T-cell (primary cell): ENCODE measurements around the gene SLFNL1. TPM values are rescaled to one million over a fixed set of nuclear protein-coding genes. Genes with fewer than 3 reads are reported as not detected.

Experiments
- ATAC-seq, 4 experiments: fragments of 200-7000 bp in 3 of 4; fragments of 150-1000 bp in 1 of 4; cut with Tn5 transposase; replicated peaks in 1 of 4; 1 replicate in 3 of 4; 2 replicates in 1 of 4; pipeline ENCODE4 v1.10.0; 2021; ENCODE audit warnings: moderate library complexity in 3 of 4, mild to moderate bottlenecking in 2 of 4, moderate number of reproducible peaks in 1 of 4
- CTCF ChIA-PET, 2 donors: fragments of 300-600 bp; sonication (Branson Sonifier 250); formaldehyde crosslinking; loops; one replicate each; lab custom pipeline; 2022; ENCODE audit warnings: antibody characterized with exemption in 2 of 2; lab: Charles Lee
- POLR2A ChIA-PET, 2 donors: fragments of 300-600 bp; sonication (Branson Sonifier 250); formaldehyde crosslinking; loops; one replicate each; lab custom pipeline; 2022; ENCODE audit warnings: antibody characterized with exemption in 2 of 2; lab: Charles Lee
- DNase-seq, 35 experiments: peaks; one replicate each; pipeline versions ENCODE4 v3.0.0 to v3.0.0-alpha.2; 2013 to 2023
- H3K27ac ChIP-seq: one replicate; pipeline ENCODE4 v1.5.1; 2013; ENCODE audit warnings: low read length
- H3K27me3 ChIP-seq, 2 experiments: replicated peaks in 1 of 2; 1 replicate in 1 of 2; 2 replicates in 1 of 2; pipeline versions ENCODE4 v1.6.1 to v1.7.0; 2013; ENCODE audit warnings: low read length in 1 of 2, mixed read lengths in 1 of 2; ENCODE audit not compliant: control insufficient read depth in 2 of 2, insufficient read depth in 2 of 2; ENCODE audit errors: extremely low read depth in 1 of 2
- H3K36me3 ChIP-seq, 2 donors: 1 replicate in 1 of 2; 2 replicates in 1 of 2; pipeline versions ENCODE4 v1.6.1 to v1.7.0; 2013; ENCODE audit warnings: low read length in 1 of 2; ENCODE audit not compliant: control insufficient read depth in 2 of 2, insufficient read depth in 1 of 2; ENCODE audit errors: extremely low read depth in 1 of 2
- H3K4me1 ChIP-seq, 2 experiments: 1 replicate in 1 of 2; 2 replicates in 1 of 2; pipeline versions ENCODE4 v1.6.1 to v1.7.0; 2013; ENCODE audit warnings: low read length in 2 of 2, mixed read lengths in 1 of 2; ENCODE audit not compliant: insufficient read depth in 2 of 2, control insufficient read depth in 1 of 2; ENCODE audit errors: extremely low read depth in 1 of 2
- H3K4me3 ChIP-seq, 2 donors: 1 replicate in 1 of 2; 2 replicates in 1 of 2; pipeline versions ENCODE4 v1.5.1 to v1.7.0; 2013; ENCODE audit warnings: mild to moderate bottlenecking in 2 of 2, low read length in 1 of 2, moderate library complexity in 1 of 2; ENCODE audit not compliant: control insufficient read depth in 1 of 2; ENCODE audit errors: extremely low read depth in 1 of 2
- H3K9me3 ChIP-seq: 2 replicates; pipeline ENCODE4 v1.7.0; 2013
- H3K27ac Mint-ChIP-seq, 2 donors: one replicate each; pipeline ENCODE4 v1.8.0; 2020 to 2021; ENCODE audit warnings: mild to moderate bottlenecking in 2 of 2, mixed read lengths in 2 of 2
- H3K27me3 Mint-ChIP-seq, 2 donors: one replicate each; pipeline ENCODE4 v1.8.0; 2021 to 2022; ENCODE audit warnings: mixed read lengths in 2 of 2
- H3K36me3 Mint-ChIP-seq: one replicate; pipeline ENCODE4 v1.8.0; 2021; ENCODE audit warnings: mixed read lengths
- H3K4me1 Mint-ChIP-seq, 3 donors: one replicate each; pipeline ENCODE4 v1.8.0; 2020 to 2022; ENCODE audit warnings: mixed read lengths in 3 of 3, mild to moderate bottlenecking in 1 of 3
- H3K4me3 Mint-ChIP-seq, 3 donors: one replicate each; pipeline ENCODE4 v1.8.0; 2020 to 2022; ENCODE audit warnings: mild to moderate bottlenecking in 3 of 3, mixed read lengths in 3 of 3, moderate library complexity in 3 of 3
- H3K9me3 Mint-ChIP-seq, 3 donors: one replicate each; pipeline ENCODE4 v1.8.0; 2020 to 2022; ENCODE audit warnings: mixed read lengths in 3 of 3
- WGBS: methylation state at CpG from one replicate; pipeline ENCODE4 v1.1.5; 2013; ENCODE audit warnings: missing lambda C conversion rate; ENCODE audit not compliant: insufficient coverage; 5-methylcytosine and 5-hydroxymethylcytosine counted together
- total RNA-seq, 35 experiments: library from RNA in 6 of 35; stranded (reverse) in 6 of 35; fragments of 120-200 nt in 1 of 35; gene quantifications; one replicate each; pipeline versions ENCODE4 v1.2.1 to v1.2.4 and lab custom pipeline; 2013 to 2026

SLFNL1 gene
- total RNA-seq, 5 donors from 2014 or later (not counting 1 experiment from before 2014, with no cell fraction given): 0.25 to 0.98 (median 0.82) TPM

DNA sequence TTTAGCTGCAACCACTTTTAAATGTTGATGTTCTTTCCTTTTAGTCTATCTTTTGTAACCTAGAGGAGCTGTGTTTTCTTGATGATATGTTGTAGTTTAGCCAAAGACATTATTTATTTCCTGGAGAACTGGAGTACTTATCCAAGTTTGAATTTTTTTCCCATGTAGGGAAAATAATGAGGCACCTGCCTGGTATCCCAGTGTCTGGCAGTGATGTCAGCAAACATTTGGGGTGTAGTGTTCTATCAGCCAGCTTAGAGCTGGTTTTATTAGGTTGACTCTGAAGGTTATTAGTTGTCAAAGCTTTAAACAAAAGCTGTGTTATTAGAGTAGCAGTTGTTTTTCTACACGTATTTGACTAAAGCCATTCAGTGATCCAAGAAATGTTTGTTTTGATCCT lies 38.8 kb downstream of the SLFNL1 start:
- ChIA-PET CTCF (interaction anchor here in 1 of 2 donors (2.1 kb wide), 1 partner anchor 21 kb away, joined by 5 read pairs; no protein-coding TSS in a partner anchor), POLR2A (interaction anchor here in 1 of 2 donors (0.5 kb wide), 1 partner anchor 1244 kb away, joined by 4 read pairs; the partner anchor contains the start of gene PPIE)
- Histone ChIP-seq H3K4me3 (no peak overlapping the region), H3K27me3 (no peaks in the 10 kb centered on the region), H3K36me3 (peaks cover 0 to 39% of the 10 kb centered on the region in 2 donors), H3K27ac (no peak overlapping the region), H3K9me3 (no peaks in the 10 kb centered on the region), H3K4me1 (peaks cover 6 to 24% of the 10 kb centered on the region in 2 experiments)
- ATAC-seq (no peak), DNase-seq (no peak)
- Mint-ChIP-seq H3K27ac (no peak overlapping the region), H3K36me3 (peaks cover 43% of the 10 kb centered on the region), H3K4me1 (peaks cover 25 to 29% (median 27%) of the 10 kb centered on the region in 3 donors), H3K9me3 (no peaks in the 10 kb centered on the region), H3K4me3 (peak overlapping the region in 1 of 3 donors; percentile 43), H3K27me3 (no peaks in the 10 kb centered on the region)
- WGBS: no CpG with 5 or more reads among the region's 1 CpG

DNA sequence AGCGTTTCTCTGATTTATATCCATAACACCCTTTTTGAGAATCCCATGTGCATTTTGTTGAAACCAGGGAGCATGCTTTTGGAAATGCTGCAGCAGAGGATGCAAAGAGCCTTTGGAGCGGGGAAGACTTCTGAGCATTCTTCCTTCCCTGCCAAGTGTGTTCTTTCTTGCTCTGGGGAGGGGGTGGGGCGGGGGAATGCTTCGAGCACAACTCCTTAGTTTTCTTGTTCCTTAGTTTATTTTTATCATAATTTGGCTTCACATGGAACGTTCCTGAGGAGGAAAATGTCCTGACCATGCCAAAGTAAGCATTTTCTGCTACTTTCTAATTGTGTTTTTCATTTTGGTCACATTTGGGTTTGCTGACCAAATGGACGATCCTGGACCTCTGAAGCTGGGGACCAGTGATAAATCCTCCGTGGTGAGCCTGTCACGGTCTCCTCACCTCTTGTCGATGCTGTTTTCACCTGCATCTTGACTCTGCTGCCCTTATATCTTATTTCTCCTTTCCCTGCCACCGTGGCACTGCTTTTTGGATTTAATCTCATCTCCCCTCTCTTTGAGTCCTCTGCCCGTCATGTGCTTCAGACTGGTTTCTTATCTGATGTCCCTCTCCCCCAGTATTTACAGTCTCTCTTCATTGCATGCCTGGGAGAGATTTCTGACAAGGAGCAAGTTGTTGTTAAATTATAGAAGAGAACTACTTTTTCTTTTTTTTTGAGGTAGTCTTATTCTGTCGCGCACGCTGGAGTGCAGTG lies 39.7 kb downstream of the SLFNL1 start:
- no peaks in the 10 kb centered on the region for H3K27me3 Mint-ChIP-seq
- H3K4me1 Mint-ChIP-seq: peaks cover 25 to 29% (median 27%) of the 10 kb centered on the region in 3 donors
- Histone ChIP-seq H3K4me1 (peaks cover 6 to 24% of the 10 kb centered on the region in 2 experiments), H3K4me3 (no peak overlapping the region), H3K27ac (no peak overlapping the region), H3K9me3 (no peaks in the 10 kb centered on the region), H3K27me3 (no peaks in the 10 kb centered on the region), H3K36me3 (peaks cover 0 to 31% of the 10 kb centered on the region in 2 donors)
- peak overlapping the region in 1 of 2 donors; percentile 58 for H3K27ac Mint-ChIP-seq
- WGBS: 88% methylated on average over 6 of the region's 14 CpGs
- H3K9me3 Mint-ChIP-seq: no peaks in the 10 kb centered on the region
- ATAC-seq (no peak), DNase-seq (no peak)
- CTCF ChIA-PET: interaction anchor here in 1 of 2 donors (2.1 kb wide), 1 partner anchor 22 kb away, joined by 5 read pairs; no protein-coding TSS in a partner anchor
- H3K4me3 Mint-ChIP-seq: peak overlapping the region in 2 of 3 donors; percentile 25 to 43
- POLR2A ChIA-PET: no interaction called here
- H3K36me3 Mint-ChIP-seq: peaks cover 35% of the 10 kb centered on the region

DNA sequence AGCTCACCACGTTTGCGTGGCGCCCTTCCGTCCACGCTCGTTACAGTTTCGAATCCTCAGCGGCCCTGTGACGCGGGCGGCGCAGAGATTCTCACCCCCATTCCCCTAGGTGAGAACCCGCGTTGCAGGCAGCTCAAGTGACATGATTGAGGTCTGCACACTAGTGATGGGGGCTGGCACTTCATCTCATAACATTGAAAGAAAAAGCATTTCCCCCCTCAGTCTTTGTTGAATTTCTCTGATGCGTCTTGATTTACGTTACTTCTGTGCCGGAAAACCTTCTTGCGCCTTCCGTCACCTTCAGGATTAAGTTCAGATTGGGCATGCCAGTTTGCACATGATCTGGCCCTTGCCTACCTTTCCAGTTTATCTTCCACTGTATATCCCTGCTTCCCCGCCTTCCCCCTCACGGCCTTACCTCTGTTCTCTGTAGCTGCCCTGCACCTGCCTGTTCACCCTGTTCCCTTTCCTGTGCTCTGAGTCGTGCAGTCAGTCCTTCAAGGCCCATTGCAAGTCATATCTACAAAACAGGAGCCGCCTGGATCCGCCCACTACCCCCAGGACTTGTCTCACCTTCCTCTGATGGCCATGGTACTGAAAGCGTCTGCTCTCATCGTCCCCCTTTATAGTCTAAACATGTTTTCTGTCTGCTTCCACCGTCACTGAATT lies 40.9 kb downstream of the SLFNL1 start:
- DNase-seq (peak; percentile 16 to 78 (median 65)), ATAC-seq (peak; percentile 12 to 25 (median 20))
- H3K9me3 Mint-ChIP-seq: no peaks in the 10 kb centered on the region
- H3K4me3 Mint-ChIP-seq: peak overlapping the region; percentile 83 to 88 (median 87)
- ChIA-PET CTCF (interaction anchor here in 1 of 2 donors (2.6 kb wide), 1 partner anchor 23 kb away, joined by 17 read pairs; no protein-coding TSS in a partner anchor), POLR2A (interaction anchor here in 1 of 2 donors (0.6 to 1.5 kb wide), 2 partner anchors 23 to 253 kb away, joined by 3 to 6 read pairs; no protein-coding TSS in a partner anchor)
- peak overlapping the region; percentile 82 to 92 for H3K27ac Mint-ChIP-seq
- no peaks in the 10 kb centered on the region for H3K27me3 ChIP-seq
- no peaks in the 10 kb centered on the region for H3K9me3 ChIP-seq
- H3K4me3 ChIP-seq: peak overlapping the region; percentile 55 to 85
- H3K36me3 Mint-ChIP-seq: peaks cover 23% of the 10 kb centered on the region
- no peaks in the 10 kb centered on the region for H3K27me3 Mint-ChIP-seq
- 7% methylated on average over 23 of the region's 27 CpGs for WGBS
- H3K4me1 Mint-ChIP-seq: peaks cover 25 to 29% (median 27%) of the 10 kb centered on the region in 3 donors
- peak overlapping the region; percentile 70 for H3K27ac ChIP-seq
- H3K36me3 ChIP-seq: peaks cover 0 to 18% of the 10 kb centered on the region in 2 donors
- peaks cover 6 to 24% of the 10 kb centered on the region in 2 experiments for H3K4me1 ChIP-seq

DNA sequence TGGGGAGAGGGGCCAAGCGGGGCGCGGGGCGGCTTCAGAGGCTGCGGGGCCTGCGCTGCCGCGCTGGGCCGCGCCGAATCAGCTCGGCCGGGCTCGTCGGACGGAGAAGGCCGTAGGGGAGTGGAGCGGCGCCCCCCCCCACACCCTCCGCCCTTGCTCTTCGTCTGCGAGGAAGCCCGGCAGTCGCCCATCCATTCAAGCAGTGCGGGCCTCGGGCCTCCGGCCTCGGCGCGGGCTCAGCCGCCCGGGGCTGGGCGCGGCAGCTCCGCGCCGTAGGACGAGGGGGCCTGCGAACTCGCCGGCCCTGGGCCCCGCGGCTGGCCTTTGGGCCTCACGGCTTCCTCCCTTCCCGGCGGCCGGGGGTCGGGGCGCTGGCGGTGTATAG lies 41.5 kb downstream of the SLFNL1 start:
- Histone ChIP-seq H3K4me1 (peaks cover 6 to 24% of the 10 kb centered on the region in 2 experiments), H3K9me3 (no peaks in the 10 kb centered on the region), H3K36me3 (peaks cover 0 to 13% of the 10 kb centered on the region in 2 donors), H3K27ac (peak overlapping the region; percentile 70), H3K4me3 (peak overlapping the region; percentile 55 to 85), H3K27me3 (no peaks in the 10 kb centered on the region)
- H3K9me3 Mint-ChIP-seq: no peaks in the 10 kb centered on the region
- no peak for DNase-seq
- H3K4me3 Mint-ChIP-seq: peak overlapping the region; percentile 83 to 88 (median 87)
- 0% methylated on average over 32 of the region's 50 CpGs for WGBS
- ChIA-PET CTCF (interaction anchor here in 1 of 2 donors (0.7 to 2.6 kb wide), 2 partner anchors 24 to 130 kb away, joined by 5 to 17 read pairs; no protein-coding TSS in a partner anchor), POLR2A (interaction anchor here (0.6 to 1.5 kb wide), 3 partner anchors 23 to 254 kb away, joined by 3 to 6 read pairs (median 6); partner anchors contain the start of gene CITED4 (in 1 of the 2))
- H3K27me3 Mint-ChIP-seq: no peaks in the 10 kb centered on the region
- peak; percentile 37 to 54 (median 50) for ATAC-seq
- peaks cover 25 to 29% (median 27%) of the 10 kb centered on the region in 3 donors for H3K4me1 Mint-ChIP-seq
- peak overlapping the region; percentile 82 to 92 for H3K27ac Mint-ChIP-seq
- peaks cover 17% of the 10 kb centered on the region for H3K36me3 Mint-ChIP-seq

DNA sequence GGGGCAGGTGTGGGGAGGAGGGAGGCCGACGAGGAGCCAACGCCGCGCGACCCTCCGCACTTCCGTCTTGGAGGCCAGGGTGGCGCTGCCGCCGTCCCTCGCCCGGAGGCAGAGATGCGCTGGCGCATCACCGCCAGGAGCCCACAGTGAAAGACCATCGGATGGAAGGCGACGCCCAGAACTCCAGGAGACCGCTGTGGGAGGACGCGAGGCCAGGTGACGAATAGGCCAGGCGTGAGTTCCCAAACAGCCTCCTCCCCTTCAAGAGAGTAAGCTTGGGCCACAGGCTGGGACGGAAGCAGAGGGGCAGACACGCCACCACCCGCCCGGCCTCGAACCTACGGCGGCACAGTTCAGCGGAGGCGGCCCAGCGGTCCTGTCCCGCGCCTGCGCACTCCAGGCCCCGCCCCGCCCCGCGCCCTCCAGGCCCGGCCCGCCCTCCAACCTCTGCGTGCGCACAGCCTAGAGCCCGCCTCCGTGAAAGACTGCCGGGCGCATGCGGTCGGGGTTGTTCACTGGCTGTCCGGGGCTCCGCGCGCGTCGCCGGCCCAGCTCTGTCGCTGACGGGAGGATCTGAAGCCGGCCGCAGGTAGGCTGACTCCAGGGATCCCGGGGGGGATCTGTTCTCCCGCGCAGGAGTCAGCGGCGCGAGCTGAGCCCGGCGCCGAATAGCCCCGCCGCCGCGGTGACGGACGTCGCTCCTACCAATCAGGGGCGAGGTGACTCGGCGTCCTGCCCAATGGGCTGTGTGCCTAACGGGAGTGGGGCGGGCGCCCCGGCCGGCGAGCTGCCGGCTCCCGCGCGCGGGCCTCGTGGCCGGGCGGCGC lies 42.1 kb downstream of the SLFNL1 start, which contains the start of gene CTPS1:
Gene CTPS1, plus strand, starts transcription at position 456 of the 827 bp plus-strand sequence. CDS start 3,595 bp downstream, outside the sequence.
- H3K4me1 Mint-ChIP-seq: peaks cover 25 to 29% (median 27%) of the 10 kb centered on the region in 3 donors
- H3K4me3 Mint-ChIP-seq: peak within 1 kb of the TSS; percentile 83 to 88 (median 87)
- ChIA-PET POLR2A (interaction anchor here (0.6 to 1.5 kb wide), 3 partner anchors 24 to 939 kb away, joined by 3 to 6 read pairs (median 6); partner anchors contain the start of genes CAP1 (in 1 of the 2) and CITED4 (in 1 of the 2)), CTCF (interaction anchor here in 1 of 2 donors (0.7 to 2.6 kb wide), 3 partner anchors 11 to 130 kb away, joined by 3 to 17 read pairs (median 5); no protein-coding TSS in a partner anchor)
- Histone ChIP-seq H3K9me3 (no peaks in the 10 kb centered on the region), H3K27me3 (no peaks in the 10 kb centered on the region), H3K4me1 (peaks cover 6 to 24% of the 10 kb centered on the region in 2 experiments), H3K27ac (peak within 1 kb of the TSS; percentile 87), H3K4me3 (peak within 1 kb of the TSS; percentile 73 to 85), H3K36me3 (peaks cover 0 to 7% of the 10 kb centered on the region in 2 donors)
- peak; percentile 90 to 92 (median 90) for ATAC-seq
- WGBS: under 1% methylated on average over 96 of the region's 96 CpGs
- H3K36me3 Mint-ChIP-seq: peaks cover 11% of the 10 kb centered on the region
- DNase-seq: peak; percentile 88 to 97 (median 95)
- no peaks in the 10 kb centered on the region for H3K9me3 Mint-ChIP-seq
- H3K27ac Mint-ChIP-seq: peak within 1 kb of the TSS; percentile 82 to 92
- H3K27me3 Mint-ChIP-seq: no peaks in the 10 kb centered on the region
